T47D (cell line): Measurements from ENCODE around the gene PTPRD.

Experiments
- DNase-seq, 2 experiments: peaks; one replicate each; pipeline versions ENCODE4 v3.0.0 to v3.0.0-alpha.2; 2011 to 2012; ENCODE audit warnings: low read depth in 1 of 2, low spot score in 1 of 2
- JUND ChIP-seq: IDR thresholded peaks from 2 replicates; pipeline ENCODE4 v1.6.1; 2012; ENCODE audit warnings: low read depth
- in situ Hi-C: cut with HindIII; loops from 2 replicates; pipeline ENCODE4 v1.10.0; 2016; ENCODE audit warnings: low sequenced_read_pairs, low pct_unique_long_range_greater_than_20kb

Gene PTPRD

DNA sequence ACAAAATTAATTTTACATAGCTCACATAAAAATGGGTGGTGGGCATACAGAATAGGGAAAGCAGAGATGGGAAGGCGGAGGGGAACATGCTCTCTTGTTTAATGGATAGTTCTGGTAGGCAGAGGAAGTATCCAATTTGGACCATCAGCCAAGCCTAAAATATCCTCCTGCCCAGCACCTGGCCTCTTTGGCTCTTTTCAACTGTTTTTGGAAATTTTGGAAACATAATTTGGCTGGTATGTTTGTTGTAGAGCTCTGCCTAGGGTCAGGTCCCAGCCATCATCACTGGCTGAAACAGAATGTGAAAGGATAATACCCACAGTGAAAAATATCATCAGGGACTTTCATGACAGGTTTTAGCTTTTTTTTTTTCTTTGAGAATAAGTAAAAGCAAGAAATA lies 2345.9 kb downstream of the PTPRD start:
- TF ChIP-seq JUND, result no peak
- no peak for DNase-seq
- in situ Hi-C loops, result no loop called here

DNA sequence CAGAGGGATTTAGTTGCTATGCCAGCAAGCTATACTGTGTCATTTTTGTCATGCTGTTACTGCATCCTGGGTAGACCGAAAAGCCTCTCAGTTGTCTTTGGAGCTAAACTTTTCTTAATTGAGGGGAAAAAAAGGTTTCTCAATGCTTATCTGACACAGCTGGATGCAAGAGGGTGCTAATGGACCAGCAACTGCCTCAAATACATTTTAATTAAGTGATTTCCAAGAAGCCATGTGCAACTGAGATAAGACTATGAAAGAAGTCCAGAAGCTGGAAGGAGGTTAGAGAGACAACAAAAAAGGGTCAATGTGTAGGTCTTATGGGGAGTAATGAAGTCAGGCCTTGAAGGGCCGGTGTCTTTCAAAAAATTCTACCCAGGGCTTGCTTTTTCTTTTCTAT lies 2347.5 kb downstream of the PTPRD start:
- TF ChIP-seq JUND, result no peak
- DNase-seq, result no peak
- in situ Hi-C loops, result no loop called here
